HG03060 (cell line): ENCODE measurements around the gene CHTOP.
"Not testable (repeated sequence)": the region's sequence is repeated elsewhere in the genome, so short reads cannot be mapped to it uniquely, and the experiment has no call there.

ENCODE experiments used
- ATAC-seq: cut with Tn5 transposase; IDR thresholded peaks from one replicate; pipeline ENCODE4 v1.9.1; 2021; ENCODE audit warnings: low read depth, moderate number of reproducible peaks; ENCODE audit not compliant: unreplicated experiment

Gene CHTOP

GRCh38 chr1:153633754-153634665, at the start of gene CHTOP:
Gene CHTOP (plus strand): TSS chr1:153634066. CDS start chr1:153636589, 2,523 bp downstream.
- ATAC-seq, result peak; percentile 82

GRCh38 chr1:153585006-153585405, 48.9 kb upstream of the CHTOP start:
- ATAC-seq, result no peak

- ATAC-seq, result no peak
Observed at GRCh38 chr1:153586347-153586746, 47.5 kb upstream of the CHTOP start.

GRCh38 chr1:153587314-153587713, 46.6 kb upstream of the CHTOP start:
- no peak for ATAC-seq

GRCh38 chr1:153588033-153588432, 45.8 kb upstream of the CHTOP start:
- not testable (repeated sequence) for ATAC-seq

GRCh38 chr1:153588482-153588881, 45.4 kb upstream of the CHTOP start:
- no peak for ATAC-seq

GRCh38 chr1:153592748-153593147, 41.1 kb upstream of the CHTOP start:
- ATAC-seq, result no peak

- ATAC-seq, result no peak
Observed at GRCh38 chr1:153597206-153597605, 36.7 kb upstream of the CHTOP start.

- ATAC-seq, result peak; percentile 91
Observed at GRCh38 chr1:153598309-153599172, 35.3 kb upstream of the CHTOP start.

- no peak for ATAC-seq
Observed at GRCh38 chr1:153599847-153600246, 34.0 kb upstream of the CHTOP start.

GRCh38 chr1:153602749-153603148, 31.1 kb upstream of the CHTOP start:
- ATAC-seq, result no peak

- ATAC-seq, result no peak
Observed at GRCh38 chr1:153606194-153606593, 27.7 kb upstream of the CHTOP start.

GRCh38 chr1:153607381-153607780, 26.5 kb upstream of the CHTOP start:
- no peak for ATAC-seq

- ATAC-seq, result no peak
Observed at GRCh38 chr1:153608089-153608682, 25.7 kb upstream of the CHTOP start.

- ATAC-seq, result no peak
Observed at GRCh38 chr1:153608742-153609584, 24.9 kb upstream of the CHTOP start.

GRCh38 chr1:153609585-153609907, 24.3 kb upstream of the CHTOP start:
- ATAC-seq, result no peak

GRCh38 chr1:153610334-153610733, 23.5 kb upstream of the CHTOP start:
- ATAC-seq, result no peak

- ATAC-seq, result no peak
Observed at GRCh38 chr1:153610811-153611301, 23.0 kb upstream of the CHTOP start.

GRCh38 chr1:153611356-153611755, 22.5 kb upstream of the CHTOP start:
- no peak for ATAC-seq
